ENCODE measurements around the gene EXOSC1. TPM values are rescaled to one million over a fixed set of nuclear protein-coding genes. Genes with fewer than 3 reads are reported as not detected.

Gene EXOSC1
- total and polyA plus RNA-seq, 2 donors (not counting 3 experiments of a cell fraction or from before 2014, with no cell fraction given), result 50.7 to 52.9 TPM

GRCh38 chr10:97442277-97442676 is 3.5 kb downstream of the EXOSC1 start:
- peaks cover 10% of the 10 kb centered on the region for H3K4me1 ChIP-seq (ENCODE audit: control insufficient read depth, extremely low read depth, insufficient read depth, low read length)
- ChIA-PET POLR2A (no interaction called here), CTCF (no interaction called here)
- no TSS peak for BruUV-seq (replicated peaks)
- H3K79me2 ChIP-seq (ENCODE audit: control insufficient read depth, insufficient read depth, low read length), result peaks cover 24% of the 10 kb centered on the region
- no peaks in the 10 kb centered on the region for H3K27me3 ChIP-seq (ENCODE audit: control insufficient read depth in 2 of 2, insufficient read depth in 2 of 2, low read length in 2 of 2)
- H3K4me3 ChIP-seq (replicated peaks in 1 of 3; ENCODE audit: insufficient read depth in 1 of 3, low read depth in 1 of 3, low read length in 3 of 3), result no peak overlapping the region
- H3K27ac ChIP-seq (ENCODE audit: insufficient read depth, low read depth, low read length), result no peak overlapping the region
- intact Hi-C loops (cut with micrococcal nuclease) (no loop called here), dilution Hi-C loops (cut with MboI; ENCODE audit: extremely low pct_ligation_motif_present, low sequenced_read_pairs) (no loop called here)
- no peak overlapping the region for H2AFZ ChIP-seq (ENCODE audit: low read depth, low read length)
- no peak overlapping the region for H3K9ac ChIP-seq (replicated peaks; ENCODE audit: extremely low read depth, insufficient read depth, low read length)
- no peak for FAIRE-seq
- H3K9me1 ChIP-seq (replicated peaks; ENCODE audit: control insufficient read depth, extremely low read depth, insufficient read depth, low read length), result no peaks in the 10 kb centered on the region
- H3K4me2 ChIP-seq (ENCODE audit: insufficient read depth, low read length), result no peak overlapping the region
- H3K36me3 ChIP-seq (ENCODE audit: control insufficient read depth in 2 of 2, extremely low read depth in 1 of 2, insufficient read depth in 2 of 2, low read length in 2 of 2), result peaks cover 5 to 7% of the 10 kb centered on the region in 2 experiments
- no peak for DNase-seq (ENCODE audit: low read depth, low spot score)
- H4K20me1 ChIP-seq (replicated peaks; ENCODE audit: control insufficient read depth, extremely low read depth, insufficient read depth, low read length), result no peaks in the 10 kb centered on the region
- no peaks in the 10 kb centered on the region for H3K9me3 ChIP-seq (replicated peaks; ENCODE audit: control insufficient read depth, insufficient read depth, low read length)
- no peak for TF ChIP-seq EZH2 (IDR thresholded peaks at IDR 0.05; ENCODE audit: borderline replicate concordance, low read depth, low read length, severe bottlenecking)
- TF ChIP-seq FOS (IDR thresholded peaks at IDR 0.05; ENCODE audit: borderline replicate concordance, insufficient read depth, low read length), result no peak
- no peak for TF ChIP-seq CTCF (IDR thresholded peaks at IDR 0.05; ENCODE audit: extremely low read depth in 1 of 2, insufficient read depth in 1 of 2, low read depth in 1 of 2, low read length in 2 of 2)
- TF ChIP-seq JUN (IDR thresholded peaks at IDR 0.05; ENCODE audit: borderline replicate concordance, insufficient read depth, insufficient read length, low read depth), result no peak
- no peak for TF ChIP-seq POLR2A (IDR thresholded peaks at IDR 0.05; ENCODE audit: low read depth, low read length)
- TF ChIP-seq GATA2 (IDR thresholded peaks at IDR 0.05; ENCODE audit: insufficient read depth, insufficient read length, low read depth, low read length), result no peak
- no peak for TF ChIP-seq MYC (IDR thresholded peaks at IDR 0.05; ENCODE audit: low read depth, low read length)
- TF ChIP-seq POLR2AphosphoS5 (IDR thresholded peaks at IDR 0.05; ENCODE audit: insufficient read depth, low read depth, low read length), result no peak
- TF ChIP-seq MAX (IDR thresholded peaks at IDR 0.05; ENCODE audit: insufficient read depth, insufficient read length), result no peak
